Amniotic epithelial cell (primary cell): Measurements from ENCODE around the gene EEF1A2.

Experiments used
- DNase-seq: peaks from one replicate; pipeline ENCODE4 v3.0.0-alpha.2; 2010; ENCODE audit warnings: low read depth

Gene EEF1A2

DNA sequence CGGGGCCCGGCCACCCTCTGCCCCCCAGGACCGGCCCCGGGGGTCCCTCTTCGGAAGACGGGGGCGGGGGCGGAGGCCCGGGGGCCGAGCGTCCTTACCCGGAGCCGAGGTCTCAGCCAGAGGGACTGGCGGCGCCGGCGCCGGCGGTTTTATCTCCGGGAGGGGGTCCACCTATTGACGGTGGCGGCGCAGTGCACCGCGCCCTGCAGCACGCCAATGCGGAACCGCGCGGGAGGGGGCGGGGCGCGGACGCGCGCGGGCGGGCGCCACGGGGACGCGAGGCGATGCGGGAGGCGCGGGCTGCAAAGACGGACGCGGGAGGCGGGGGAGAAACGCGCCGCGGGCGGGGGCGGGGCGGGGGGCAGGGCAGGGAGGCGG, at the start of gene EEF1A2:
TSS of gene EEF1A2 (minus strand) at position 124 of the 378 bp plus-strand sequence. CDS start 1,320 bp downstream, outside the sequence.
- DNase-seq, result no peak

DNA sequence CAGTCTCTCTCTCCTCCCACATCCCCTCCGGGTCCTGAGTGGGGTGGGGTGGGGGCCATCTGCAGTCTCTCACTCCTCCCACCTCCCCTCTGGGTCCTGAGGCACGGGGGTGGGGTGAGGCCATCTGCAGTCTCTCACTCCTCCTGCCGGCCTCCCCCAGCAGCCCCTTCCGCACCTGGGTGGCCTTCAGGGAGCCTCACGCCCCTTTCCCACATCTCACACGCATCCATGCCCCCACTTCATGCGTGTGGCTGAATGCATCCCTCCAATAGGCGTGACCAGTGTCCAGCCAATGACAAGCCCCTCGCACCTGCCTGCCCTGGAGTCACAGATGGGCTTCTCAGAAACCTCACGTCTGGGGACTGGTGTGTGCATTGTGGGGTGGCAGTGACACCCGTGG, 49.7 kb upstream of the EEF1A2 start:
- no peak for DNase-seq

DNA sequence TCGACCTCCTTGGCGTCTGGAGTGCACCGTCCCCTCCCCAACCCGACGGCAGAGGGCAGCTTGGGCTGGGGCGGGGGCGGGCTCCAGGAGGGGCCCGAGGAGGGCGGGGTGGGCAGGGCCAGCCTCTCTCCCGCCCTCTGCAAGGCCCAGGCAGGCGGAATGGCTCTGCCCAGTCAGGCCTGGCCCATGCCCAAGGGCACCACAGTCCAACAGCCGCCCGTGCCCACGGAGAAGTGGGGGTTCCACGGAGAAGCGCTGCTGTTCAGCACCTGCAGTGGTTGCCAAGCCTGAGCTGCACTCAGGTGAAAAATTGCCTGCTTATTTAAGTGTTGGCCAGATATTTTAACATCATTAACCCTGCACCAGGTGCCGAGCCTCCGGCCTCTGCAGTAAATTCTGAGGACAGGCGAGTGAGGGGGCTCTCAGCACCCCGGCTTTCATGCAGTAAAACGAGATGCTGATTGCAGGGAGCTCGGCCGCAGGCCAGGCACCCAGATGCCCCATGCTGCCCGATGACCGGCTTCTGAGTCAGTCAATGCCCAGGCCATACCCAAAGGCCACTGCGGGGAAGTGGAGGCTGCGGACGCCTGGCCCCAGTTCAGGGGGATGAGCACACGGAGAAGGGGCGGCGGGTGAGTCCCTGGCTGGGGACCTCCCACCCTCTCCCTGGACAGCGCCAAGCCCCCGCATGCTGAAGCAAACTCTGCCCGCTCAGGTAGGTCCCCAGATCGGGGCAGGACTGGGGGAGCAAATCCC, 49.0 kb upstream of the EEF1A2 start, which contains the start of gene SRMS:
TSS of gene SRMS (minus strand) at position 25 of the 756 bp plus-strand sequence. CDS start 286 bp downstream, outside the sequence.
- no peak for DNase-seq

DNA sequence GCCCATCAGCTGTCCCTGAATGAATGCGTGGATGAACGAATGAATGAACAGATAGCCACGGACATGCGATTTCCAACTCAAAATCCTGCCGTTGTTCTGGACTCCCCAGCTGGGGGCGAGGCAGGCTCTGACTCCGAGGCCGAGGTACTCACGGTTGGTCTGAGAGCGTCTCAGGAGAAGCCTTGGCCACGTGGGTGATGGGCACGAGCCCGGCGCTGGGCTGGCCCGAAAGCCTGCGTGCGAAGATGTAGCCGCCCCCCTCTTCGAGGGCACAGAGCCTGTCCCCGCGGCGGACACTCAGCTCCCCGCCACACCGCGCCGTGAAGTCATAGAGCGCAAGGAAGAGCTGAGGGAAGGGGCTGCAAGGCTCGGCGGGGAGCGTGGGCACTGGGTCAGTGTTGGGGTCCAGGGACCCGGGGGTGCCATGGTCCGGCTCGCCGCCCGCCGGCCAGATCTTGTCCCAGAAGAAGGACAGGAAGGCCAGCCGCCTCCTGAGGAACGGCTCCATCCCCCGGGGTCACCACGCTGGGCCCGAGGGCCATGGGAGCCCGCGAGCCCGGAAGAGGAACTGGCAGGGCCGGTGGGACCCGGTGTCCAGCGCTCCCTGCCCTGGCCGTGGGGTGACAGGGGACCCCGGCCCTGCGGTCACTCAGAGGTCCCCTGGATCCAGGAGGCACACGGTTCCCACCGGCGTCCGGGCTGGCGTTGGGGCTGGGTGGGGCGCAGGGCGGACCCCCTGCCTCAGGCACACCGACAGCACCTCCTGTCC, 48.3 kb upstream of the EEF1A2 start:
- no peak for DNase-seq

DNA sequence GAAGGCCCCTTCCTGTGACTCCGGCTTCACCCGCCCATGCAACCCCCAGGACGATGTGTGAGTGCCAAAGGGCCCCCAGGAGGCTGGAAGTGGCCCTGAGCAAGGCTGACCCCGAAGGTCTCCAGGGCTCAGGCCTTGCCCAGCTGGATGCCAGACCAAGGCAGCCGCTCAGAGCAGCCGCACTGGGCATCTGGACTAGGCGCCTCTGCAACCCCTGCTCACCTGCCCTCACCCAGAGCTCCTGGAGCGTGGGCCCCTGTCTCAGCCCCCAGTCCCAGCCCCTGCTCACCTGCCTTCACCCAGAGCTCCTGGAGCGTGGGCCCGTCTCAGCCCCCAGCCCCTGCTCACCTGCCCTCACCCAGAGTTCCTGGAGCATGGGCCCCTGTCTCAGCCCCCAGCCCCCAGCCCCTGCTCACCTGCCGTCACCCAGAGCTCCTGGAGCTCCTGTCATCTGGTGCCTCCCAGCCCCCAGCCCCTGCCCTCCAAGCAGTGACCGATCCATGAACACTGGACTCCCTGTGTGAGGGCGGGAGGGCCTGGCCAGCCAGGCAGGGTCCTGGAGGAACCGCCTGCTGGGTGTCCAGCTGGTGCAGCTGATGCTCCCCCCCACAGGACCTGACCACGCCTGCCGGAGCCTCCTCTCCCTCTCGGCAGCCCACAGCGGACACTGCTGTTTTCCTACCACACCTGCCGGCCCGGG, 47.5 kb upstream of the EEF1A2 start:
- DNase-seq, result no peak

DNA sequence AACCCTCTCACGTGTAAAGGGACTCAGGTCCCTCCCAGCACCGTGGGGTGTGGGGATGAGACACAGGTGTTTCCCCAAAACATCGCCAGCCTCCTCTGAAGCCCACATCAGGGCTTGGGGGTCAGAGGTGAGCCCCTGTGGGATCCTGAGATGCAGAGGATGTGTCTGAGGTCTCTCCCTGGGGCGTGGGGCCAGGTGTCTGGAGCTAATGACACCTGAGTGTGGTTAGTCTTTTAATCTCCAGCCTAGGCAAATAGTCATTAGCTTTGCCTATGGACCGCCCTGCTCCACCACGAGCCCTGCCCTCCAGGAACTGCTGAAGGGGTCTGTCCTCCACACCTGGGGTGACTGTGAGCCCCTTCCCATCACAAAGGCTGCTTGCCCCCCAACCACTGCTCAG, 46.9 kb upstream of the EEF1A2 start:
- DNase-seq, result no peak

DNA sequence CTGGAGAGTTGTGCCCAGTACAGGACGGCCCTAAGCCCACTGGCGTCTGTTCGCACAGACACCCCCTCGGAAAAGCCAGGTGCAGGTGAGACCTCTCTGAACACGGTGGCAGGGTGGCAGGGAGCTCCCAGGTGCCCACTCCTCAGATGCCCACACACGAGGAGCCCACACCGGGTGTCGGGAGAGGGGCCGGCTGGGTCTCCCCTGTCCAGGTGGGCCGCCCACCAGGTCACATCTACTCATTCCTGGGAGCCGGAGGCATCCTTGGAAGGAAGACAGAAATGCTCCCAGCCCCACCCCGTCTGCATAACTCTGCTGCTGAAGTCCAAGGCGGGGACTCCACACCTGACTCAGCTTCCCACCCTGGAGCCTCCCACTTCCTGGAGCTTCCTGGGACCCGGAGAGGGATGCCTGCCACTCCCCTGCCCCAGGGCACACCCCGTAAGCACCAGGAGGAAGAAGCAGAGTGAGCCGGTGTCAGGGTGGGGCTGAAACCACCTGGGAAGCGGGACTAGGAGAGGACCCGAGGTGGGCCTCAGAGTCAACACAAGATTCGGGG, 46.2 kb upstream of the EEF1A2 start:
- no peak for DNase-seq

DNA sequence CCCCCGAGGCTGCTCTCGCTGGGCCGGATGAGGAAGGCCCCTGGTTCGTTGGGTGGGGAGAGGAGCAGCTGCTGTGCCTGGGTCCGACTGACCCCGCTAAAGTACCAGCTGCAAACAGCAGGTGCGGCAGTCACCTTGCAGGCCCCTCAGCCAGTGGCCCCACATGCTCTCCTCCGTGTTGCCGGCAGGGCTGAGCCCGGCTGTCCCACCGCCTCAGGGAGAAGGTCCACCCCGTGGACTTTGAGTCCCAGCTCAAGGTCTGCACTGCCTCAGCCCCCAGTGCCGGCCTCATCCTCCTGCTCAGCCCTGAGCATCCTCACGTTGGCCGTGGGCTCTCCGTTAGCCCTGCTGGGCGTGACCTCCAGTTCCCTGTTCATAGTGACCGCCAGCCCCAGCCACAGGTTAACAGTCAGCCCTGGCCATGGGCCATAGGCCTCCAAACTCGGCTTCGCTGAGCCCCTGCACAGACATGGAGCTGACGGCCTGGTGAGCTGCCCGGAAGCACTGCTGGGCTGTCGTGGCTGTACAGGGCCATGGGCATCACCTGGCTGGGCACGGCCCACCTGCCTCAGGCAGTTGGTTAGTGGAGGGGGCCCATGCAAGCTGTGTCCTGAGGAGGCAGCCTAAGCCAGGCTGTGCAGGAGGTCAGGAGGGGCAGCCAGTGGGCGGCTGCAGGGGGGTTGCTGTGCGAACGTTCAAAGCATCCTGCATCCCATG, 45.5 kb upstream of the EEF1A2 start:
- no peak for DNase-seq

DNA sequence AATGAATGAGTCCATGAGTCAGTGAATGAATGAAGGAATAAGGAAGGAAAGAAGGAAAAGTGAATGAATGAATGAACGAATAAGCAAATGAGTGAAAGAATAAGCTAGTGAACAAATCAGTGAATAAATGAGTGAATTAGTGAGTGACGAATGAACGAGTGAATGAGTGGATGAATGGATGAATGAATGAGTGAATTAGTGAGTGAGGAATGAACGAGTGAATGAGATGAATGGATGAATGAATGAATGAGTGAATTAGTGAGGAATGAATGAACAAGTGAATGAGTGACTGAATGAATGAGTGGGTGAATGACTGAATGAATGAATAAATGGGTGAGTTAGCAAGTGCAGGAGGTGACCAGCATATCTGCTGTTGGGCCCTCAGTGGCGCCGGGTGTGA, 44.9 kb upstream of the EEF1A2 start:
- DNase-seq, result no peak

DNA sequence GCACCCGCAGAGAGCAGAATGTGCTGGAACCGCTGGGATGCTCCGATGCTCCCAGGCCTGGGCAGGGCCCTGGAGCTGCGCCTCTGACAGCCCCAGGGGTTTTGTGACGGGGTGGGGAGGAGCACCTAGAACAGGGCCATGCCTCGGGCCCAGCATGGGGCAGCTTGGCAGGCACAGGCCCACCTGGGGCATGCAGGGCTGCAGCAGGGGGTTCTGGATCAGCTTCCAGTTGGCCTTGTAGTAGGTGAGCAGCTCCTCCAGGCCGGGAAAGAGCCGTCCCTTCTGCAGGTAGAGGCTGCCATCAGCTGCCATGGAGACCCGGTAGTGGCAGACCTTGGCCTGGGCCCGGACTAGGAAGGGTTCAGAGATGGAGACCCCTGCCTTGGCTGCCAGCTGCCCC, 44.2 kb upstream of the EEF1A2 start:
- DNase-seq, result no peak

DNA sequence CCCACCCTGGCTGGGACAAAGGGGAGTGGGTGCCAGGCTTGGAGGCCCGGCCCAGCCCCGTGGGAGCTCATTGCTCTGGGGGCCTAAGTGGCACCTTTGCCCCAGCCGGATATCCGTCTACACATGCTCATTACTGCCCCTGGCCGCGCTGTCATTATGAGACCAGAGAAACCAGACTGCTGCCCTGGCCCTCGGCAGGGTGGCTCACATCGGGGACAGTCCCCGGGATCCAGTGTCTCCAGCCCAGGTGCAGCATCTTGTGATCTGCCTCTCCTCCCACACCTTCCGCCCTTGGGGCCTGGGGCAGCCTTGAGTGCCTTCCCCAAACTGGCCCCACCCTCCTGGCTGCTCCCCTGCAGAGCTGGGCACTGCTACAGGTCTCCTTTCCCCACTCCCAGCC, 43.8 kb upstream of the EEF1A2 start:
- no peak for DNase-seq

DNA sequence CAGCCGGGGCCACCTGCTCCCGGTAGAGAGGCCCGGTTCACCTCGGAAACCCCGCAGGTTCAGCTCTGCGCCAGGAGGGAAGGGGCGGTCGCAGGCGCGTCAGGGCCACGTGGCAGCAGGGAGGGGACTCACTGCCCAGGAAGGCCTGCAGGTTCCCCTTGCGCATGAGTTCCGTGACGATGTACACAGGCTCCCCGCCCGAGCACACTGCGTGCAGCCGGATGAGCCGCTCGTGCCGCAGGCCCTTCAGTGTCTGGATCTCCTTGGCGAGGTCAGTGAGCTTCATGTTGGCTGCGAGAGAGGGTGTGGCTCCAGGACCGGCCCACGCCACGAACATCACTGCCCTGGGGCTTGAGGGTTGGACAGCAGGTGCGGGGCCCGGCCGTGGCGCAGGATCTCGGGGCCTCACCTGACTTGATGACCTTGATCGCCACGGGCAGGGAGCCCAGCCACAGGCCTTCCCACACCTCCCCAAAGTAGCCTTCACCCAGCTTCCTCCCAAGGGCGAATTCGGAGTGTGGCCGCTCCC, 43.2 kb upstream of the EEF1A2 start:
- no peak for DNase-seq

DNA sequence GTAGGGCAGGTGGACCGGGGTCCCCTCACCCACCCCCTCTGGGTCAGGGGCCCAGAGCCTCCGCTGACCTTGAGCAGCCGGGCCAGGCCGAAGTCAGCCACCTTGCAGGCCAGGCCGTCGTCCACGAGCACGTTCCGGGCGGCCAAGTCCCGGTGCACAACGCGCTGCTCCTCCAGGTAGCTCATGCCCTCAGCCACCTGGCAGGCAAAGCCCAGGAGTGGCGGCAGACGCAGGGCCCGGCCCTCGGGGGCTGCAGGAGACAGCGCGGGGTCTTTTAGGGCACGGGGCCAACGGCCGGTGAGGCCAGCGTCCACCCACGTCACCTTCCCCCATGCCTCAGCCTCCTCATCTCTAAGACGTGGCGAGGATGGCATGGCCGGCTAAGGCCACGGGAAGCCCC, 42.5 kb upstream of the EEF1A2 start:
- DNase-seq, result no peak

DNA sequence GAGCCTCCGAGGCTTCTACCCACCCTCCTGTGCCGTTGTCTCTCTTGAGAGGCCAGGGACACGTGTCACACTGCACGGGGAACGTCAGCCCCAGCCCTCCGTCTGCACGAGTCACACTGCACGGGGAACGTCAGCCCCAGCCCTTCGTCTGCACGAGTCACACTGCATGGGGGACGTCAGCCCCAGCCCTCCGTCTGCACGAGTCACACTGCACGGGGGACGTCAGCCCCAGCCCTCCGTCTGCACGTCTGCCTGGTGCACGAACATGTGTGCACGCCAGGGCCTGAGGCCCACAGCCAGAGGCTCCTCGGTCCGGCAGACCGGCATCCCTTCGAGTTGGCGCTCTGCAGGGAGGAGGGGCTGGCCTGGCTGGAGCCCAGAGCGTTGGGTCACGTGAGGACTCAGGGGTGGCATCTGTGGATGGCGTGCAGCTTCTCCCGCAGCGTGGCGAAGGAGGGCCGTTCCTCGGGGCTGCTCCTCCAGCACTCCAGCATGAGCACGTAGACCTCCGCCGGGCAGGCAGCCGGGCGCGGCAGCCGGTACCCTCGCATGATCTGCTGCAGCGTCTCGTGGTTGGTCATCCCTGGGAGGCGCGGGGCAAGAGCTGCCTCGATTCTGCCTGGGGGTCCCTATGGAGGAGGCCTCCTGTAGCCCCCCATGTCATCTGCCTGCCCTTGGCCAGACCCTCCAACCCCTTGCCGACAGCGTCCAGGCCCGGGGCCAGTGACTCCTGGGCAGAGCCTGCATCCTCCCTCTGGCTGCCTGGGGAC, 41.7 kb upstream of the EEF1A2 start:
- no peak for DNase-seq

DNA sequence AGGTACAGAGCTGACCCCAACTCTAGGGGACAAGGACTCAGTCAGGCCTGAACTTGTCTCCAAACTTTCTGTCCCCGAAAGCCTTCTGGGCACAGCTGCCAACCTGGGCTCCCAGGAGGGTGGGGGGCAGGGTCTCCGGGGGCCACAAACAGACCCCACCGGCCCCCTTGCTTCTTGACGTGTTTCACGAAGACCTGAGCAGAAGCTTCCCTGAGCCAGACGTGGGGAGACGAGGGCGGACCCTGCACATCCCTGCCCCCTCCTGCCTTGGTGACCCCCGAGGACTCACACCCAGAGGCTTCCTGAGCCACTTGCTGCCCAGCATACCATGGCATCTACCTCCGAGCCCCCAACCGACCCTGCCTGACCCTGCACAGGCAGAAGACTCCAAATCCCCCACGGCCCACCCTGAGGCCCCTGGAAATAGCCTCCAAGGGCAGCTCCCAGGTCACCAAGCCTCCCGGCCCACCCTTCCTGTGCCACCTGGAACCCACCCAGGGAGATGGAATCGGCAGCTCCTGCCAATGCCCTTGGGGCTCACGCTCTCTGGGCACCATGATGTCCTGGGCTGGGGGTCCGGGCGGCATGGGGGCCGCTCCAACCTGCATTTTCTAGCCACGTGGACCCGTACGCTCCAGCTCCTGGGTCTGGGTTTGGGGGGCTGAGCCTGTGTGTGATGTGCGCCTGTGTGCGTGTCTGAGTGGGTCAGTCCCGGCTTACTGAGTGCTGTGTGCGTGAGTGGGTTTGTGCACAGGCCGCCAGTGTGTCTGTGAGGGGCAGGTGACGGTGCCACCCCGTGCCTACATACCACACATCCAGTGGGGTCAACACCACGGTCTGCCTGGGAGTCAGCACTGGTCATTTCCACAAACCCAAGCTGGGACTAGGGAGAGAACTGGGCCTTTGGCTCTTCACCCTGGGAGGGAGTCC, 40.8 kb upstream of the EEF1A2 start:
- DNase-seq, result no peak

DNA sequence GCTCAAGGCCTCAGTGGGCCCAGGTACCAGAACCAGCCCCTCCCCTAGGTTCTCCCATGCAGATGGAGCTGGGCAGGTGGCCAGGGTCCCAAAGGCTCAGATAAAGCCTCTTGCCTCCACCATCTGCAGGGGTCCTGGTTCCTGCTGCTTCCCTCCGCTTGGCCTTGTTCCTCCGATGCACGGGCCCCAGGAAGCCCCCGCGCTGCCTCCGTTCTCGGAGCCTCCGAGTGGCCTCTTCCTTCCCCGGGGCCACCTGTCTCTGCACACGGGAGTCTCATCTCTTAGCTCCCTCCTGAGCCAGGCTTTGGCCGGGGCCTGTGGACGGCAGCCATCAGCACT, 40.2 kb upstream of the EEF1A2 start:
- DNase-seq, result no peak

DNA sequence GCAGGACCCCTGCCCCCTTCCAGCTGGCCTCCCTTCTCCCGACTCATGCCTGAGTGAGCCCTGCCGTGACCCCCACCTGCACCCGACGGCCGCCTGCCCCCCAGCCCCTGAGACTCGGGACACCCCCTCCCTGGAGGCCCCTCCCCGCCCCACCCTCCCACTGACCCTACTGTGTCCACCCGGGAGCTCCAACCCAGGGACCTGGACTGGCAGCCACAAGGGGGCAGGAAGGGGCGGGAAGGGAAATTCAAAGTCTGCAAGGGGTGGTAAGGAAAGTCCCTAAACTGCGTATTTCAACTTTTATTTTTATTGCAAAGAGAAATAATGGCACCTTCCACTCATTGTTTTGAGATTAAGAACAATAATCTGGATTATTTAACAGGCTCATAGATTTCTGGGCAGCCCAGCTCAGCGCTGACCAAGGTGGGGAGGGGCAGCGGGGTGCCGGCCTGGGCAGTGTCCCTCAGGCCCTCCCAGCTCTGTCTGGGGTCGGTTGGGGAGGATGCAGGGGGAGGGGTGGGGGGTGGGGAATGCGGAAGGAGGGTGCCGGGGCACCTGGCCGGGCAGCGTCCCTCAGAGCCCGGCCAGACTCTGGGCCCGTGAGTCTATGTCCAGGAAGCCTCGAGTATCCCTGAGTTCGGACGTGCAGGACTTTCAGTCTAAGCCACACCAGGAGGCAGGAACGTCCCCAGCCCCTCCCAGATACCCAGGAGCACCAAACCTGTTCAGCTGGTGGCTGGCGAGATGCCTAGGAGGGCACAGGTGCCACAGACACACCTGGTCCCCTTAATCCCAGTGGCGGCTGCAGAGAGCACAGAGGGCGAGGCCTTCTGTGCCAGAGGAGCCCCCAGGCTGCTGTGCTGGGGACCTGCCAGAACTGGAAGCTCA, 39.6 kb upstream of the EEF1A2 start:
- no peak for DNase-seq

DNA sequence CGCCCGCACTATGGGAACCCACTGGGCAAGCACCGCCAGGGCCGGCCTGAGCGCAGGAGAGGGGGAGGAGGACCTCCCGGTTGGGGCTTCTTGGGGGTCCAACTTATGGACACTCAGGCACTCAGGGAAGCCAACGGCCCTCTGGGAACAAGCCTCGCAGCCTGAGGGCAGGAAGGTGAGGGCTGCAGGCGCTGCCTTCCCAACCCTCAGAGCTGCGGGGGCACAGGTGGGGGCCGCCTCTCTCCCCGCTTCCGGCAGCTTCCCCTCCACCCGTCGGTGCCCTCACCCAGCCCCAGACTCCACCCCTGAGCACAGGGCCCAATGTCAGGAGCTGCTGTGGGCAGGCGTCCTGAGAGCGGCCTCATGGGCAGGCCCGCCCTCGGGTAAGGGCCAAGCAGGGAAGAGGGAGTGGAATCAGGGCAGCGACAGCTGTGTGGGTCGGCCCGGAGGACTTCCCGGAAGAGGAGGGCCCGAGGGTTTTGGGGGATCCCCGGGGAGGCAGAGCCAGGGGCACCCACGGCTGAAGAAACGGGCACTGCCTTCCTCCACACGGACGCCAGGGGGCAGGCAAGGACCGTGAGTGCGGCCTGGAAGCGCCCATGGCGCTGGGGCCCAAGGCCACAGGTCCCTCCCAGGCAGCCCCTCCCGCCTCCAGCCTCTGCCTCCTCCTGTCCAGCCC, 38.8 kb upstream of the EEF1A2 start:
- DNase-seq, result peak; percentile 95
